GM19438 (cell line): ENCODE measurements around the gene TMEM132D.
"Not testable (repeated sequence)": the region's sequence is repeated elsewhere in the genome, so short reads cannot be mapped to it uniquely, and the experiment has no call there.

Experiments used
- ATAC-seq: cut with Tn5 transposase; IDR thresholded peaks from one replicate; pipeline ENCODE4 v1.9.1; 2021; ENCODE audit warnings: low read depth; ENCODE audit not compliant: unreplicated experiment

Gene TMEM132D

GRCh38 chr12:129208566-129208965 is 695.3 kb downstream of the TMEM132D start:
- no peak for ATAC-seq

DNA sequence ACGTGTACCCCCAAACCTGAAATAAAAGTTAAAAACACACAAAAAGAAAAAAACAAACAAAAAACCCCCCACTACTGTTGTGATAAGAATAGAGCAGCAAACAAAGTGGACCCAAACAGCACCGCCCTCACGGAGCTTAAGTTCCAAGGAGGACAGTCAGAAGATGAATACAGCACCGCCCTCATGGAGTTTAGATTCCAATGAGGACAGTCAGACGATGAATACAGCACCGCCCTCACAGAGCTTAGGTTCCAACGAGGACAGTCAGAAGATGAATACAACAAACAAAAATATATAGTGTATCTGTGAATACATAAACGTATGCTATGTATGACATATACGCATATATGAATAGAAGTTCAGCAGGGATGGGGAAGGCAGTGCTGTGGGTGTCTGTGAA is 696.7 kb downstream of the TMEM132D start:
- no peak for ATAC-seq

GRCh38 chr12:129203456-129203855 is 700.4 kb downstream of the TMEM132D start:
- no peak for ATAC-seq

- ATAC-seq: no peak
Measured at GRCh38 chr12:129202109-129202814, 701.6 kb downstream of the TMEM132D start.

DNA sequence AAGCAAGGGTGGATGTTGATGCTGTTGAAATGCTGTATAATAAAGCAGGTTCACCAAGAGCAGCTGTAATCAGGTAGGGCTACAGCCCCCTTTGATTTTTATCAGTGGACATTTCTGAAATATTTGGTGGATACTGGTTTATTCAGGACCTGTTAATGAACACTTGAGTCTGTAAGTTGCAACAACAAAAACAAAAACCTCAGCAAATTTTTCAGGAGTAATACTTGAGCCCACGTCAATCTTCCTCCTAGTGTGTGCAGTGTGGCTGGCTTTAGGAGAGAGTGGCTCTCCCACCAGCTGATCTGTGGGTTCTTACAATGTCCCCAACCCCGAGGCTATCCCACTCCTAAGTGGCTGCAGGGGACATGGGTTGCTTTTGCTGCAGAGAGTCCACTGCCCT is 702.8 kb downstream of the TMEM132D start:
- ATAC-seq: no peak

DNA sequence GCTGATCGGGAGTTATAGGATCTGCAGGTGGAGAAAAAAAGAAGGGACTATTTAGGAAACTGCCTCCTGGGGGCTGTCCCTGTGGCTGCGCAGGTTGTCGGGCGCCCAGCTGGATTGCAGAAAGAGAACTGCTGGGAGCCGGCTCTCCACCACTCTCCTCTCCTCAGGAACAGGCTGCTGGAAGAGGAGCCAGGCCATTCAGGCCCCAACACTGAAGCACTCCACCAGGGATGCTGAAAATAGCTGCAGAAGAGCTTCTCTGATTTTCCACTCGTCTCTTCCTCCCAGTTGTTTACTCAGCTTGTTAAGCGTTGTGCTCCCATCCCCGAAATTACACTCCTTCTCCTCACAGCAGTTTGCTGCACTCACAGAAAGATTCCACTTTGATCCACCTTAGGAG is 703.2 kb downstream of the TMEM132D start:
- no peak for ATAC-seq

- no peak for ATAC-seq
Measured at GRCh38 chr12:129196927-129197326, 706.9 kb downstream of the TMEM132D start.

DNA sequence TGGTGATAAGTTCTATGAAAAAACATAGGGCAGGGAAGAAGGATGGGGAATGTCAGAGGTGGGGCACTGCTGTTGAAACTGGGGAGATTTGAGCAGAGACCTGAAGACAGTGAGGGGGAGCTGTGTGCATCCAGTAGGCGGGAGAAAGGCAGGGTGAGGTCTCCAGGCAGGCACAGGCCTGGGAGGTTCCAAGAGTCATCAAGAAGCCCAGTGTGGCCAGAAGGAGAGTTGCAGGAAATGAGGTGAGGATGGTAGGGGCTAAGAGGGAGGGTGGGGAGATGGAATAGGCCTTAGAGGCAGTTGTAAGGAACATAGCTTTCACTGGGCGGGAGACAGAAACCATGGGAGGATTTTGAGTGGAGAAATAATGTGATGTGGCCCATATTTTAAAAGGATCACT is 708.7 kb downstream of the TMEM132D start:
- ATAC-seq: no peak

GRCh38 chr12:129193263-129193871 is 710.5 kb downstream of the TMEM132D start:
- no peak for ATAC-seq

DNA sequence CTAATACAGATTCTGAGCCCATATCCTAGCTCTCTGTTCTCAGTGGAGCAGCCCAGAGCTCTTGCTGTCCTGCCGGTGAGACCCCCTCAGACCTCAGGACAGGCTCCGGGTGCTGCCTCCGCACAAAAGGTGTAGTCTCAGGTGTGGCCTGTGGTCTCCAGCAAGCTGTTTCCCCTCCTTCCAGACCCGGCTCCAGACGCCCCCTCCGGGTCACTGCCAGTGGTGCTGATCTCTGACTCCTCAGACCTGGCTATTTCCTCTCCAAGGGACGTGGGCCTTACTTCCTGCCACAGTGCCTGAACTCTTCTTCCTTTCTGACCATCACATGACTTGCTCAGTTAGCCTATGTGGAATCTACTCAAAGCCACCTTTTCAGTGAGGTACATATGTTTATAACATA is 713.0 kb downstream of the TMEM132D start:
- ATAC-seq: no peak

DNA sequence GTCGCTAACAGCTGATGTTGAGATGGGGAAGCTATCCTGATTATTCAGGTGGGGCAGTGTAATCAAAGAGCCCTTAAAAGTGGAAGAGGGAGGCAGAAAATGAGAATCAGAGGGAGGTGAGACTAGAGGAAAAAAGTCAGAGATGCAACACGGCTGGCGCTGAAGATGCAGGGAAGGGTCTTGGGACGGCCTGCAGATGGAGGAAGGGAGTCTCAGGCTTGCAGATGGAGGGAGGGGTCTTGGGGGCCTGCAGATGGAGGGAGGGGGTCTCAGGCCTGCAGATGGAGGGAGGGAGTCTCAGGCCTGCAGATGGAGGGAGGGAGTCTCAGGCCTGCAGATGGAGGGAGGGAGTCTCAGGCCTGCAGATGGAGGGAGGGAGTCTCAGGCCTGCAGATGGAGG is 713.9 kb downstream of the TMEM132D start:
- ATAC-seq: not testable (repeated sequence)

DNA sequence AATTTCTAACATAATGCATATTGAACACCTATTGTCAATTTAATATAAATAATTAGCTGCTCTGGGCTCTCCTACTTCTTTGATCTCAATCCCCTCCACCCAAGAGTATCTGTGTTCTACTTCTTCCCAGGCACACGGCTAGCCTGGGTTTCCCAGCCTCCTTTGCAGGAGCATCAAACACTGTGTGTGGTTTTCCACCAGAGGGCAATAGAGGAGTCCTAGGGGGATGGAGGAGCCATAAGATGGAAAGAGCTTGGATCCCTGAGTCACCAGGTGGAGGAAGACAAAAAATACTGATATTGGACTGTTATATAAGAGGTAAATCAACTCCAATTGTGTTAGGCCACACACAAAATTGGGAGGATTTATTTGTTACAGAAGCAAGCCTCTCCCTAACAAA is 716.9 kb downstream of the TMEM132D start:
- no peak for ATAC-seq

DNA sequence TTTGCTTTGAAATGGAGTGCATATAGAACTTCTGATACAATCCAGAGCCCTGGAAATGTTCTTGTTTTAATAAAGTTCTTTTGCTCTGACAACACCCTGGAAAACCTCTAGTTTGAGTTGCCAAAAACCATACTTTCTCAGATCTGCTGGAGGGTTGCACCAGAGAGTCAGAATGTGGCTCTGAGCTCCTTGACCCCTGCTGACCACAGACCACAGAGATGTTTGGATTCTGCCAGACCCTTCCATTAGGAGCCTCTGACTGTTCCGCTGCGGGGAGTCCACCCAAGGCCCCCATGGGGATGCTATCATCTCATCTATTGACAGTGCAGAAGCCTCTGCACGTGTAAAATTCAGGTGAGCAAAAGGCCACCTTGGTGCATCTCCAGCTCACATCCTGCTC is 718.0 kb downstream of the TMEM132D start:
- no peak for ATAC-seq

GRCh38 chr12:129184127-129184928 is 719.5 kb downstream of the TMEM132D start:
- ATAC-seq: no peak

DNA sequence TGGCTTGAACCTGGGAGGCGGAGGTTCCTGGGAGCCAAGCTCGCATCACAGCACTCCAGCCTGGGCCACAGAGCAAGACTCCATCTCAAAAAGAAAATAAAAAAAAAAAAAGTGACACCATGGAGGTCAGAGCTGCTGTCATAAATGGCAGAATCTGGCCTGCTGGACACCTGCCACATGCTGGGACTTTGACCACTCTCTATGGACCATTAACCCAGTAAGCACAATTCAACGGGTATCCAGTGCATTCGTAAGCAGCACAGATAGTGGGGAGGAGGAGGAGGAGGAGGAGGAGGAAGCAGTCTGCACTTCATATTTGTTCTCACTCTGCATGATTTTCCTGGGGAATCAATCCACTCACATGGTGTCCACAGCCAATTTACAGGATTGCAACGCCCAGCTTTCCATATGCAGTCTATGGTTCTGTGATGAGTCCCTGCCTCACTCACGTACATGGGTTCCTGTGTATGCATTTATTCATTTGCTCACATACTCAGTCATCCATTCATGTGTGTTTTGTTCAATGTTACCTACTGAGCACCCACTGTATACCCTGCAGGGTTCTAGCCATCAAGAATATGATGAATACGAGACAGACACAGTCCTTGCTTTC is 723.8 kb downstream of the TMEM132D start:
- no peak for ATAC-seq

- ATAC-seq: no peak
Measured at GRCh38 chr12:129169928-129170327, 733.9 kb downstream of the TMEM132D start.

DNA sequence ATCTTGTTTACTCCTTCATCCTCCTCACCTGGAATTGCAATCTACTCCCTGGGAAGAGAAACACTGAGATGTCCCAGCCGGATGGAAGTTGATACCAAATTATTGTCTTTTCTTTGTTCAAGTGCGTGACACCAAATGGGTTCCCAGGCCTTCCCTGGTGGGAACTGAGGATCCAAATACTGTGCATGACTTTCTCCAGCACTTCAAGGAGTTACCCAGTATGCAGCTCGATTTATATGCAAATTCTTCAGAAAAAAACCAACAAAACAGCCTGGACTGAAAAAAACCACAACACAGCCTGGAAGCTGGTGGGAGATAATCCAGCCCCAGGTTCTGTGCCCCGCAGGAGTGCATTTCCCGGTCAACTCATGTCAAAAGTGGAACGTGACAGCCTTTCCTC is 740.0 kb downstream of the TMEM132D start:
- no peak for ATAC-seq

DNA sequence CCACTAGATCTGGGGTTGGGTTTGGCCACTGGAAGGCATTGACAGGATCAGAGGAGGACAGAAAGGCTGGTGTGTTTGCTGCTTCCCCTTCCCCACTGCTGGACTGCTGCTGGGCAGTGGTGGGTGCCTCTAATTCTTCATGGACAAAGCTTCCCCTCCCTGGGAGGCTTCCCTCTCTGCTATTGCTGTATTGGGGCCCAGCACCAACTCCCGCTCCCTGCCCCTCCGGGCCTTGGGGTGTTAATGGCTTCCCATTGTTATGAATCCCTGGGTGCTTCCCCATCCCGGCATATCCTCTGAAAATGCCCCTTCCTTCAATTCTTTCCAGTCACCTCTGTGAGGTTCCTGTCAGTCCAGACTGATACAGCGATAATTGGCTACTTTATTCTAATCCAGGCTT is 740.4 kb downstream of the TMEM132D start:
- ATAC-seq: no peak

GRCh38 chr12:129162805-129163204 is 741.0 kb downstream of the TMEM132D start:
- no peak for ATAC-seq

DNA sequence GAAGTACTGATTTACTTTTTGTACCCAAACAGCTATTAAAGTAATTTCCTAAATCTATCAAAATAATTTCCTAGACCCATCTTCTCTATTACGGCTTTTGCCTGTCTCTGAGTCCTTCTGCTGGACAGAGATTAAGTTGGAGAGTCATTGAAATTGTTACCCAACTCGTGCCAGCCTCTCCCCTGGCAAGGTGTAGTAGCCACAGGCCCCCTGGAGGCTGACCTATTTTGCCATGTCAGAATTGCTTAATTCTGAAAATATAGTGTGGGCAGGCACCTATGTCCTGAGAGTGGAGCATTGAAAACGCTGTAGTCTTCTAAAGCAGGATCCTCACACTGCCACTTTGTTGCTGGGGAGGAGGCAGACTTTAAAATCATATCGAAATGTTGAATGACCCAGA is 742.3 kb downstream of the TMEM132D start:
- no peak for ATAC-seq

DNA sequence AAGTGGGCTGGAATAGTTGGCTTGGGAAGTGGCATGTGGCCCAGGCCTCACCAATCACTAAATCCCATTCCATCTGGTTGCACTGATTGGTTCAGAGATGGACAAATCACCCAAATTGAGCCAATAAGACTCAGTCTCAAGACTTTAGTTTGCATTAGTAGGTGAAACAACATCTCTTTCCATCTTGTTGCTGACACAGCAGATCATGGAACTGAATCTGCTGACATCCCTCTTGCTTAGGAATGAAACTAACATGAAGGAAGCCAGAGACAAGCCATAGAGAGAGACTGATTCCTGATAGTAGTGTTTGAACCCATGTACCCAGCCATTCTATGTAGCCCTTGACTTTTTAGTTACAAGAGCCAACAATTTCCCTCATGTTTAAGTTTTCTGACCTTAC is 743.5 kb downstream of the TMEM132D start:
- ATAC-seq: no peak
